Measurements from ENCODE around the gene WWOX. TPM values are rescaled to one million over a fixed set of nuclear protein-coding genes. Genes with fewer than 3 reads are reported as not detected.

Gene WWOX
- polyA plus RNA-seq, 4 donors = 4.9 to 15.8 (median 7.0) TPM

- Histone ChIP-seq H3K36me3 (ENCODE audit: control insufficient read depth in 3 of 3, insufficient read depth in 2 of 3, low read depth in 1 of 3, low read length in 3 of 3) (no peaks in the 10 kb centered on the region), H3K27ac (ENCODE audit: low read depth in 1 of 3, low read length in 2 of 3) (no peak overlapping the region), H3K4me3 (ENCODE audit: low read depth in 1 of 3, low read length in 3 of 3) (no peak overlapping the region), H3K27me3 (ENCODE audit: control insufficient read depth in 3 of 3, insufficient read depth in 3 of 3, low read length in 3 of 3) (no peaks in the 10 kb centered on the region), H3K9me3 (ENCODE audit: control insufficient read depth in 2 of 2, insufficient read depth in 1 of 2, low read depth in 1 of 2, low read length in 1 of 2) (no peaks in the 10 kb centered on the region), H3K4me1 (ENCODE audit: control insufficient read depth in 3 of 3, insufficient read depth in 2 of 3, low read depth in 1 of 3, low read length in 2 of 3) (peaks cover 0 to 3% (median 0%) of the 10 kb centered on the region in 3 donors)
- FAIRE-seq = no peak
- peak; percentile 67 to 73 for DNase-seq
- 17 to 40% (median 24%) methylated on average over 5 of the region's 5 CpGs for WGBS, 3 donors
These were observed 1162.1 kb downstream of the WWOX start for GRCh38 chr16:79261481-79261940.

GRCh38 chr16:79261944-79262552, 1162.6 kb downstream of the WWOX start:
- H3K27ac ChIP-seq (ENCODE audit: low read depth in 1 of 3, low read length in 2 of 3) = no peak overlapping the region
- no peak for DNase-seq
- peaks cover 0 to 3% (median 0%) of the 10 kb centered on the region in 3 donors for H3K4me1 ChIP-seq (ENCODE audit: control insufficient read depth in 3 of 3, insufficient read depth in 2 of 3, low read depth in 1 of 3, low read length in 2 of 3)
- no peak for FAIRE-seq
- no peaks in the 10 kb centered on the region for H3K9me3 ChIP-seq (ENCODE audit: control insufficient read depth in 2 of 2, insufficient read depth in 1 of 2, low read depth in 1 of 2, low read length in 1 of 2)
- no peaks in the 10 kb centered on the region for H3K27me3 ChIP-seq (ENCODE audit: control insufficient read depth in 3 of 3, insufficient read depth in 3 of 3, low read length in 3 of 3)
- WGBS, 3 donors = 80 to 91% (median 84%) methylated on average over 7 of the region's 7 CpGs
- no peak overlapping the region for H3K4me3 ChIP-seq (ENCODE audit: low read depth in 1 of 3, low read length in 3 of 3)
- no peaks in the 10 kb centered on the region for H3K36me3 ChIP-seq (ENCODE audit: control insufficient read depth in 3 of 3, insufficient read depth in 2 of 3, low read depth in 1 of 3, low read length in 3 of 3)

Other genes starting within 250 kb of the WWOX start
- gene CLEC3A, start 77.1 kb upstream of the WWOX start, polyA plus RNA-seq = under 1 TPM in 1 of 4 donors, not detected in 3; 0.04 TPM